ENCODE measurements around the gene CNTNAP2. TPM values are rescaled to one million over a fixed set of nuclear protein-coding genes. Genes with fewer than 3 reads are reported as not detected.
"Not testable (repeated sequence)": the region's sequence is repeated elsewhere in the genome, so short reads cannot be mapped to it uniquely, and the experiment has no call there.

CNTNAP2 gene
- total and polyA plus RNA-seq, 7 donors: 0.60 to 2.4 (median 1.7) TPM

DNA sequence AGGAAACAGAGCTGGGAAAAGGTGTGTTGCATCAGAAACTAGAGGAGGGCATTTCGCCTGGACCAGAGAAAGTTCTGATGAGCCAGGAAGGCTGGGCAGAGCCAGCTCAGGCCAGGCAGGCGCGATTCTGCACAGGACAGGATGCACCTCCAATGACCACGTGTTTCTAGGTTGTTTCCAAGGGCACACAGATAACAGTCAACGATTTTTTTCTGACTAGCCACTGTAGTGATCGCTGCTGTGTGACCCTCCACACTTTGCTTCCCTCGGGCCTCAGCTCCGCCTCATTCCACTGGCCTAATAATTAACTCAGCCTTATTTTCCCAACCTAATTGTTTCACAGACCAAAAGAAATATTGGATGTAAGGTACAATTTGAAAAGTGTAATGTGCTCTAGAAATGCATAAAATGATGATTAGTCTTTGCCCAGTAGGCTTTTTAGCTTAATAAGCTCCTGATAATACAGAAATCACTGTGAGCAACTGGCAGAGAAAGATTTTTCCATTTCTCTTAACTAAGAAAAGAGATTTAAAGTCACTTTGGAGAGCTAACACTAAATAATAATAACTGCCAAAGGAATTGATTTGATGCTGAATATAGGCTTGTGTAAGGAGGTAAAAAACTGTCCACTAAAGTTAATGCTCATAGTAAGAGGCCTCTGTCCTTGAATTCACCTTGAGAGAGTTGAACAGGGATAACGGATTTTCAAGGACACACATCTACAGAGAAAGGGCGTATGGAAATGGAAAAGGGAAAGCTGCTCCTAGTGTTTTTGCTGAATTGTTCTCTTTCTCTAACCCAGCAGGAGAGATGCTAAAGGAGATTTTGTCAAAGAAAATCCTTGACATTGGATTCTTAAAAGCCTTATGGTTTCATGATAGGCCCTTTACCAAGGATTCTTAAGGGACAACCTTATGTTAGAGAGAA lies 2183.0 kb downstream of the CNTNAP2 start:
- WGBS, 2 donors: 54 to 75% methylated on average over 10 of the region's 10 CpGs
- peaks cover 0 to 16% (median 4%) of the 10 kb centered on the region in 4 donors for H3K4me1 ChIP-seq
- intact Hi-C loops (cut with DNase I): no loop called here
- no peak for DNase-seq
- no peaks in the 10 kb centered on the region for H3K36me3 ChIP-seq
- H3K4me3 ChIP-seq: no peak overlapping the region
- H3K27ac ChIP-seq: no peak overlapping the region
- H3K27me3 ChIP-seq: no peaks in the 10 kb centered on the region
- TF ChIP-seq POLR2AphosphoS5 (IDR thresholded peaks at IDR 0.05) (no peak), POLR2A (IDR thresholded peaks at IDR 0.05) (no peak), EP300 (IDR thresholded peaks at IDR 0.05) (no peak), CTCF (IDR thresholded peaks at IDR 0.05) (no peak)
- no peaks in the 10 kb centered on the region for H3K9me3 ChIP-seq

GRCh38 chr7:148302436-148302835 lies 2185.8 kb downstream of the CNTNAP2 start:
- H3K4me3 ChIP-seq; H3K27ac ChIP-seq; H3K36me3 ChIP-seq; H3K9me3 ChIP-seq; DNase-seq; intact Hi-C loops (cut with DNase I); H3K27me3 ChIP-seq: not testable (repeated sequence)
- peaks cover 0 to 17% (median 4%) of the 10 kb centered on the region in 4 donors for H3K4me1 ChIP-seq
- 78 to 92% methylated on average over 6 of the region's 6 CpGs for whole genome bisulfite sequencing, 2 donors

DNA sequence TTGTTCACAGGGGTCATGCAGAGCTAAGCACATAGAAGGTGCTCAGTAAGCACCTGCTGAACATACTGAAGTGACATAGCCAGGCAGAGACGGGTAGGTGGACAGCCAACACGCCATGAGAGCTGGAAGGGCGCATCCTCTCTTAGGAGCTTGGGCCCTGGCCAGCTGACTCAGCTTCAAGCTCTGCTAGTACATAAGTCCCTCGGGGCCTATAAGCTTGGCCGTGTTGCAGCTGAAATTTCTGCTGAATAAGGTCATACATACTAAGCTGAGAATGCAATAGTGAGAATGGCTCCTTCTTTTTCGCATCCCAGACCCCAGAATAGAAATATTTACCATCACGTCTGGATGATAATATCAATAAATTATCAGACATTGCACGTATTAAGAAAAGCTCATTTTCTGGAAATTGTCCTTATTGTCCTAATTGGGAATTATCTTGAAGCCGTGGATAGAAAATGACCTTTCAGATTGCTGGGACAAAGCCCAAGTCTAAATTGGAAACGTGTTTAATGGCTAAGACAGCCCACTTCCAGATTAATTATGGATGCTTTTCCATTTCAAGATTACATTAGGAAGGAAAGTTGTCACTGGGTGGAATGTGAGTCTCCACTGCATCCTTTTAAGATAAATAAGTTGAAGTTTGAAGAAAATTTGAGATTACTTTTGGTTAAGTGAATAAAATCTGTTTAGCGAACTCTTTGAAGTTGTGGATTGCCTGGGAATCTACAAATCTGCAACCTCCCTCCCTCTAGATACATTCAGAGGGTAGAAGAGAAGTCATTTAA lies 2186.9 kb downstream of the CNTNAP2 start:
- intact Hi-C loops (cut with DNase I): no loop called here
- peak; percentile 86 for DNase-seq
- Histone ChIP-seq H3K4me3 (no peak overlapping the region), H3K9me3 (no peaks in the 10 kb centered on the region), H3K36me3 (no peaks in the 10 kb centered on the region), H3K4me1 (peaks cover 0 to 17% (median 4%) of the 10 kb centered on the region in 4 donors), H3K27me3 (no peaks in the 10 kb centered on the region), H3K27ac (peak overlapping the region in 1 of 4 donors; percentile 4)
- 60 to 76% methylated on average over 11 of the region's 11 CpGs for WGBS, 2 donors
- TF ChIP-seq EP300 (IDR thresholded peaks at IDR 0.05): no peak
- no peak for TF ChIP-seq CTCF (IDR thresholded peaks at IDR 0.05)
- TF ChIP-seq POLR2AphosphoS5 (IDR thresholded peaks at IDR 0.05): no peak
- TF ChIP-seq POLR2A (IDR thresholded peaks at IDR 0.05): no peak

GRCh38 chr7:148304083-148304335 lies 2187.4 kb downstream of the CNTNAP2 start:
- Histone ChIP-seq H3K9me3 (no peaks in the 10 kb centered on the region), H3K36me3 (no peaks in the 10 kb centered on the region), H3K27me3 (no peaks in the 10 kb centered on the region), H3K4me1 (peaks cover 0 to 17% (median 4%) of the 10 kb centered on the region in 4 donors), H3K27ac (peak overlapping the region in 1 of 4 donors; percentile 4), H3K4me3 (no peak overlapping the region)
- intact Hi-C loops (cut with DNase I): no loop called here
- TF ChIP-seq POLR2AphosphoS5 (IDR thresholded peaks at IDR 0.05): no peak
- no peak for TF ChIP-seq POLR2A (IDR thresholded peaks at IDR 0.05)
- no peak for TF ChIP-seq CTCF (IDR thresholded peaks at IDR 0.05)
- no peak for TF ChIP-seq EP300 (IDR thresholded peaks at IDR 0.05)
- whole genome bisulfite sequencing, 2 donors: 27 to 57% methylated on average over 2 of the region's 2 CpGs
- DNase-seq: no peak

GRCh38 chr7:148304456-148304855 lies 2187.9 kb downstream of the CNTNAP2 start:
- Histone ChIP-seq H3K9me3 (no peaks in the 10 kb centered on the region), H3K27ac (peak overlapping the region in 1 of 4 donors; percentile 4), H3K4me1 (peaks cover 0 to 17% (median 4%) of the 10 kb centered on the region in 4 donors), H3K27me3 (no peaks in the 10 kb centered on the region), H3K4me3 (no peak overlapping the region), H3K36me3 (no peaks in the 10 kb centered on the region)
- 20 to 34% methylated on average over 1 of the region's 1 CpG for WGBS, 2 donors
- DNase-seq: no peak
- intact Hi-C loops (cut with DNase I): no loop called here
- no peak for TF ChIP-seq POLR2AphosphoS5 (IDR thresholded peaks at IDR 0.05)
- no peak for TF ChIP-seq EP300 (IDR thresholded peaks at IDR 0.05)
- TF ChIP-seq POLR2A (IDR thresholded peaks at IDR 0.05): no peak
- TF ChIP-seq CTCF (IDR thresholded peaks at IDR 0.05): no peak
